Central memory CD4-positive, alpha-beta T cell (primary cell): ENCODE measurements around the gene WNK2.
"Not testable (repeated sequence)": the region's sequence is repeated elsewhere in the genome, so short reads cannot be mapped to it uniquely, and the experiment has no call there.

Source experiments
- DNase-seq: peaks from one replicate; pipeline ENCODE4 v3.0.0; 2022

WNK2 gene

GRCh38 chr9:93309889-93310425 is 126.0 kb downstream of the WNK2 start:
- DNase-seq, result no peak

- DNase-seq, result no peak
Measured at GRCh38 chr9:93315118-93315517, 131.2 kb downstream of the WNK2 start.

- DNase-seq, result no peak
Measured at GRCh38 chr9:93315960-93316359, 132.0 kb downstream of the WNK2 start.

- no peak for DNase-seq
Measured at GRCh38 chr9:93316726-93317494, 133.0 kb downstream of the WNK2 start.

GRCh38 chr9:93317495-93318094 is 133.7 kb downstream of the WNK2 start:
- no peak for DNase-seq

- DNase-seq, result no peak
Measured at GRCh38 chr9:93318480-93318879, 134.5 kb downstream of the WNK2 start.

GRCh38 chr9:93319301-93319991 is 135.5 kb downstream of the WNK2 start:
- DNase-seq, result no peak

GRCh38 chr9:93319992-93320500 is 136.1 kb downstream of the WNK2 start:
- no peak for DNase-seq

GRCh38 chr9:93320591-93321219 is 136.8 kb downstream of the WNK2 start:
- DNase-seq, result no peak

GRCh38 chr9:93321220-93321610 is 137.3 kb downstream of the WNK2 start:
- no peak for DNase-seq

GRCh38 chr9:93323446-93323954 is 139.6 kb downstream of the WNK2 start:
- DNase-seq, result not testable (repeated sequence)

- no peak for DNase-seq
Measured at GRCh38 chr9:93324191-93324834, 140.4 kb downstream of the WNK2 start.

- no peak for DNase-seq
Measured at GRCh38 chr9:93325307-93326035, 141.5 kb downstream of the WNK2 start.

GRCh38 chr9:93326056-93326455 is 142.1 kb downstream of the WNK2 start:
- DNase-seq, result no peak

GRCh38 chr9:93326654-93327053 is 142.7 kb downstream of the WNK2 start:
- no peak for DNase-seq

- DNase-seq, result no peak
Measured at GRCh38 chr9:93329629-93330280, 145.8 kb downstream of the WNK2 start.

- DNase-seq, result no peak
Measured at GRCh38 chr9:93332317-93332716, 148.4 kb downstream of the WNK2 start.

GRCh38 chr9:93336720-93337119 is 152.8 kb downstream of the WNK2 start:
- no peak for DNase-seq

- DNase-seq, result not testable (repeated sequence)
Measured at GRCh38 chr9:93338196-93338595, 154.3 kb downstream of the WNK2 start.

GRCh38 chr9:93340091-93340490 is 156.2 kb downstream of the WNK2 start:
- DNase-seq, result no peak

GRCh38 chr9:93341820-93342219 is 157.9 kb downstream of the WNK2 start:
- not testable (repeated sequence) for DNase-seq
